GM23338 (cell line): ENCODE data around the gene MRPL44. TPM values are rescaled to one million over a fixed set of nuclear protein-coding genes. Genes with fewer than 3 reads are reported as not detected.

Experiments
- ATAC-seq: fragments of 200-7000 bp; cut with Tn5 transposase; 3 replicates; pipeline ENCODE4 v1.9.1; 2020
- DNase-seq: peaks from one replicate; pipeline ENCODE4 v3.0.0-alpha.2; 2015; ENCODE audit warnings: low spot score
- H2AFZ ChIP-seq: fragments of 200-600 bp; sonication (generic); 2 replicates; pipeline ENCODE4 v1.8.0; 2016; ENCODE audit warnings: antibody characterized with exemption, mild to moderate bottlenecking, moderate library complexity
- H3F3A ChIP-seq: fragments of 200-600 bp; sonication (generic); replicated peaks from 2 replicates; pipeline ENCODE4 v1.8.0; 2017; ENCODE audit warnings: antibody characterized with exemption, mixed run types, low read depth
- H3K27ac ChIP-seq: fragments of 200-600 bp; sonication (generic); 2 replicates; pipeline ENCODE4 v1.6.1; 2016; ENCODE audit warnings: low read depth
- H3K27me3 ChIP-seq: fragments of 200-600 bp; sonication (generic); 2 replicates; pipeline ENCODE4 v1.8.0; 2016; ENCODE audit warnings: mild to moderate bottlenecking, mixed run types, moderate library complexity; ENCODE audit not compliant: insufficient read depth
- H3K36me3 ChIP-seq: fragments of 200-600 bp; sonication (generic); 2 replicates; pipeline ENCODE4 v1.8.0; 2016; ENCODE audit warnings: mild to moderate bottlenecking; ENCODE audit not compliant: insufficient read depth
- H3K4me1 ChIP-seq: fragments of 200-600 bp; sonication (generic); 2 replicates; pipeline ENCODE4 v1.8.0; 2016; ENCODE audit warnings: mild to moderate bottlenecking, moderate library complexity; ENCODE audit not compliant: insufficient read depth
- H3K4me2 ChIP-seq: fragments of 200-600 bp; sonication (generic); 2 replicates; pipeline ENCODE4 v1.7.1; 2017; ENCODE audit warnings: mixed run types
- H3K4me3 ChIP-seq: fragments of 200-600 bp; sonication (generic); 2 replicates; pipeline ENCODE4 v1.6.1; 2016; ENCODE audit warnings: mixed run types
- H3K79me2 ChIP-seq: fragments of 200-600 bp; sonication (generic); replicated peaks from 2 replicates; pipeline ENCODE4 v1.8.0; 2017; ENCODE audit warnings: mild to moderate bottlenecking; ENCODE audit not compliant: insufficient read depth
- H3K9me2 ChIP-seq: fragments of 200-600 bp; sonication (generic); 2 replicates; pipeline ENCODE4 v1.8.0; 2017; ENCODE audit not compliant: insufficient read depth
- H4K20me1 ChIP-seq: fragments of 200-600 bp; sonication (generic); replicated peaks from 2 replicates; pipeline ENCODE4 v1.8.0; 2017; ENCODE audit warnings: mild to moderate bottlenecking; ENCODE audit not compliant: insufficient read depth
- H3K27ac Mint-ChIP-seq: 2 replicates; pipeline ENCODE4 v1.8.0; 2020; ENCODE audit warnings: inconsistent platforms, mild to moderate bottlenecking, moderate library complexity, mixed read lengths
- H3K27me3 Mint-ChIP-seq: 3 replicates; pipeline ENCODE4 v1.8.0; 2022; ENCODE audit warnings: low read depth, mild to moderate bottlenecking, moderate library complexity, mixed read lengths, inconsistent platforms; ENCODE audit not compliant: insufficient read depth, poor library complexity
- H3K36me3 Mint-ChIP-seq: 3 replicates; pipeline ENCODE4 v1.8.0; 2021; ENCODE audit warnings: low read depth, mild to moderate bottlenecking, inconsistent platforms, moderate library complexity, mixed read lengths
- H3K4me1 Mint-ChIP-seq: 3 replicates; pipeline ENCODE4 v1.8.0; 2020; ENCODE audit warnings: mild to moderate bottlenecking, inconsistent platforms, mixed read lengths
- H3K4me3 Mint-ChIP-seq: 3 replicates; pipeline ENCODE4 v1.8.0; 2021; ENCODE audit warnings: moderate library complexity, mild to moderate bottlenecking, inconsistent platforms, mixed read lengths
- H3K9me3 Mint-ChIP-seq: 3 replicates; pipeline ENCODE4 v1.8.0; 2020; ENCODE audit warnings: moderate library complexity, mild to moderate bottlenecking, inconsistent platforms, mixed read lengths
- EZH2 ChIP-seq: fragments of 200-600 bp; sonication (generic); IDR thresholded peaks from one replicate; pipeline ENCODE4 v1.8.0; 2017; ENCODE audit warnings: antibody characterized with exemption, mild to moderate bottlenecking, low read depth; ENCODE audit not compliant: unreplicated experiment
- ZNF331 ChIP-seq: fragments of 250-450 bp; sonication (Bioruptor Pico); IDR thresholded peaks from 2 replicates; pipeline ENCODE4 v1.5.0; 2020; ENCODE audit warnings: low read depth, mild to moderate bottlenecking, moderate library complexity
- ZNF462 ChIP-seq: fragments of 250-450 bp; sonication (Bioruptor Pico); IDR thresholded peaks from 2 replicates; pipeline ENCODE4 v1.5.0; 2020; ENCODE audit warnings: mild to moderate bottlenecking, moderate library complexity
- polyA plus RNA-seq: library from polyadenylated mRNA; unstranded; fragments of >200 nt; fragmentation: Nextera tagmentation; extraction: Ambion mirVana; gene quantifications from 2 replicates; pipeline ENCODE4 v1.2.1, GENCODE V29; 2016
- total RNA-seq: library from RNA; depleted of rRNA; stranded (reverse); fragments of >200 nt; shearing (Covaris generic); gene quantifications from 2 replicates; pipeline ENCODE4 v1.2.3, GENCODE V29; 2014
- TF ChIP-seq, protein P1 (sequence below), 2 experiments: fragments of 200-600 bp in 1 of 2; sonication (generic) in 1 of 2; conservative IDR thresholded peaks; 2 replicates each; pipeline versions ENCODE4 v1.5.1 to v1.6.1; 2016 to 2017; ENCODE audit warnings: antibody characterized with exemption in 2 of 2, low read depth in 2 of 2, mild to moderate bottlenecking in 2 of 2, moderate library complexity in 1 of 2

The MRPL44 gene
- total and polyA plus RNA-seq, 2 experiments from 2014 or later, result 38.4 to 55.8 TPM

DNA sequence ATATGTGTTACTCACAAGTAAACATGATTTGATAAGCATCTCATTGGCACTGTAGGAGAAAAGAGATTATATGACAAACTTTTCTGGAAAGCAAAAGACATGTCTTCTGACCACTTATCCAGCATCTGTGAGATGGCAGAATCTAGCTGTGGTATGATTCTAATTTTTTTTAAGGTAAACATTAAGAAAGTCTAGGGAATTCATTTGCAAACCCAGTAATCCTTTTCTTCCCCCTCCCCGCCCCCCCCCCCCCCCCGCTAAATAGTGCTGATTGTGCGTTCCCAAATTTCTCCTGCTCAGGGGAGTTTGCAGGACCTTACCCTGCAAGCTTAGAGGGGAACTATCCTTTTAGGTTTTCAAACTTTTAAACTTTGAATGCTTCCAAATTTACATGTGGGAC, 12.1 kb downstream of the MRPL44 start (continued):
- TF ChIP-seq, protein P1, sequence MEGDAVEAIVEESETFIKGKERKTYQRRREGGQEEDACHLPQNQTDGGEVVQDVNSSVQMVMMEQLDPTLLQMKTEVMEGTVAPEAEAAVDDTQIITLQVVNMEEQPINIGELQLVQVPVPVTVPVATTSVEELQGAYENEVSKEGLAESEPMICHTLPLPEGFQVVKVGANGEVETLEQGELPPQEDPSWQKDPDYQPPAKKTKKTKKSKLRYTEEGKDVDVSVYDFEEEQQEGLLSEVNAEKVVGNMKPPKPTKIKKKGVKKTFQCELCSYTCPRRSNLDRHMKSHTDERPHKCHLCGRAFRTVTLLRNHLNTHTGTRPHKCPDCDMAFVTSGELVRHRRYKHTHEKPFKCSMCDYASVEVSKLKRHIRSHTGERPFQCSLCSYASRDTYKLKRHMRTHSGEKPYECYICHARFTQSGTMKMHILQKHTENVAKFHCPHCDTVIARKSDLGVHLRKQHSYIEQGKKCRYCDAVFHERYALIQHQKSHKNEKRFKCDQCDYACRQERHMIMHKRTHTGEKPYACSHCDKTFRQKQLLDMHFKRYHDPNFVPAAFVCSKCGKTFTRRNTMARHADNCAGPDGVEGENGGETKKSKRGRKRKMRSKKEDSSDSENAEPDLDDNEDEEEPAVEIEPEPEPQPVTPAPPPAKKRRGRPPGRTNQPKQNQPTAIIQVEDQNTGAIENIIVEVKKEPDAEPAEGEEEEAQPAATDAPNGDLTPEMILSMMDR (conservative IDR thresholded peaks at IDR 0.05; ENCODE audit: low read depth in 2 of 2), result no peak

DNA sequence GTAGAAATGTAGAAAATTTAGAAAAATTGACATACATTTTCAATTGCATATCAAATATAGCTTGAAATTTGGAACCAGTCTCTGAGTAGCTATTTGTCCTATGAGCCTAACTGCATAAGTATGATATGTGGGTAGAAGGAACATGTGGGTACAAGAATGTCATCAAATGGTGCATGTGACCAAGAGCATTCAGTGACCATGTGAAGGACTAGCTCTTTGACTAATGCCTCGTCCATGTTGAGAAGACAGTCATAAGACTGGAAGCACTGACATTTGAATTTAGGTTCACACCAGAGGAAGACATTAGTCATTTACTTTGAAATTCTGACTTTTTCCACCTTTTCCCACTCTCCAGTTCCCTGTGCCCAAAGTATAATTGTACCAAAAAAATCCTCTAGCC, 12.6 kb downstream of the MRPL44 start:
- Mint-ChIP-seq H3K9me3 (no peaks in the 10 kb centered on the region), H3K27me3 (peaks cover 3% of the 10 kb centered on the region), H3K4me3 (no peak overlapping the region), H3K27ac (no peak overlapping the region), H3K4me1 (peaks cover 15% of the 10 kb centered on the region; the same call in 2 of the 3 replicates), H3K36me3 (peaks cover 21% of the 10 kb centered on the region; the same call in 2 of the 3 replicates)
- ATAC-seq (no peak), DNase-seq (no peak)
- Histone ChIP-seq H3F3A (no peaks in the 10 kb centered on the region), H3K4me1 (no peaks in the 10 kb centered on the region), H3K27ac (no peak overlapping the region), H3K36me3 (peaks cover 30% of the 10 kb centered on the region; the same call in 1 of the 2 replicates), H3K27me3 (no peaks in the 10 kb centered on the region), H3K4me3 (no peak overlapping the region), H2AFZ (no peak overlapping the region), H3K79me2 (peaks cover 8% of the 10 kb centered on the region; the same call in 1 of the 2 replicates), H3K4me2 (no peak overlapping the region), H4K20me1 (no peaks in the 10 kb centered on the region; the same call in 1 of the 2 replicates), H3K9me2 (no peaks in the 10 kb centered on the region)
- TF ChIP-seq ZNF462 (CRISPR knock-in tag) (no peak), ZNF331 (CRISPR knock-in tag) (no peak), EZH2 (no peak)
